ENCODE data around the gene NCKAP5.

- TF ChIP-seq CTCF (IDR thresholded peaks at IDR 0.05) (no peak), POLR2A (IDR thresholded peaks at IDR 0.05) (no peak)
Observed at GRCh38 chr2:133063775-133064174, 504.5 kb downstream of the NCKAP5 start.

Measured in vagina (tissue), 2 donors.